GM12878 (cell line): Measurements from ENCODE around the gene ZNF302. TPM values are rescaled to one million over a fixed set of nuclear protein-coding genes. Genes with fewer than 3 reads are reported as not detected.

Experiments
- ATAC-seq: fragments of 200-7000 bp; cut with Tn5 transposase; 3 replicates; pipeline ENCODE4 v1.9.1; 2020; ENCODE audit warnings: mild to moderate bottlenecking, moderate library complexity
- BruUV-seq: library from RNA; stranded (reverse); fragments of 400-500 nt; replicated peaks from 2 replicates; lab custom pipeline; 2021; lab: Mats Ljungman, UMichigan
- CTCF ChIA-PET: fragments of 300-600 bp; sonication (Branson Sonifier 250); formaldehyde crosslinking; extraction: SDS; loops from one replicate; lab custom pipeline; 2021; ENCODE audit warnings: inconsistent platforms; lab: Yijun Ruan, JAX
- POLR2A ChIA-PET: fragments of 350-600 bp; formaldehyde crosslinking; extraction: SDS; loops from one replicate; lab custom pipeline; 2021; ENCODE audit warnings: inconsistent platforms; lab: Charles Lee
- RAD21 ChIA-PET: fragments of 300-600 bp; sonication (Branson Sonifier 250); formaldehyde crosslinking; loops from one replicate; lab custom pipeline; 2023; ENCODE audit warnings: antibody characterized with exemption; ENCODE audit not compliant: unreplicated experiment; lab: Charles Lee
- SMC1A ChIA-PET: fragments of 300-600 bp; sonication (Branson Sonifier 250); formaldehyde crosslinking; loops from one replicate; lab custom pipeline; 2023; ENCODE audit not compliant: unreplicated experiment, uncharacterized antibody; lab: Charles Lee
- DNase-seq: peaks from one replicate; pipeline ENCODE4 v3.0.0-alpha.2; 2011; ENCODE audit warnings: low read depth, low spot score
- FAIRE-seq: peaks from 3 replicates; lab custom pipeline; 2011; peaks lifted over from hg19 to GRCh38; lab: Jason Lieb, UNC
- H2AFZ ChIP-seq: 2 replicates; pipeline ENCODE4 v1.6.0; 2011; ENCODE audit warnings: low read depth, low read length, control low read depth; ENCODE audit not compliant: control insufficient read depth
- H3K27ac ChIP-seq: 2 replicates; pipeline ENCODE4 v1.5.1; 2011; ENCODE audit warnings: control low read depth; ENCODE audit not compliant: control insufficient read depth, insufficient read depth
- H3K27me3 ChIP-seq, 2 experiments: replicated peaks in 1 of 2; 2 replicates each; pipeline versions ENCODE4 v1.6.0 to v1.6.1; 2011; ENCODE audit warnings: low read length in 1 of 2; ENCODE audit not compliant: control insufficient read depth in 2 of 2, insufficient read depth in 2 of 2
- H3K36me3 ChIP-seq, 2 experiments: 2 replicates each; pipeline ENCODE4 v1.5.1; 2011; ENCODE audit warnings: low read length in 1 of 2; ENCODE audit not compliant: control insufficient read depth in 2 of 2, insufficient read depth in 2 of 2
- H3K4me1 ChIP-seq: 2 replicates; pipeline ENCODE4 v1.6.1; 2011; ENCODE audit warnings: mild to moderate bottlenecking, low read length, moderate library complexity, mixed read lengths; ENCODE audit not compliant: control insufficient read depth, insufficient read depth
- H3K4me2 ChIP-seq: 2 replicates; pipeline ENCODE4 v1.6.0; 2011; ENCODE audit warnings: control low read depth; ENCODE audit not compliant: control insufficient read depth, insufficient read depth
- H3K4me3 ChIP-seq: fragments of 200-600 bp; sonication (generic); 2 replicates; pipeline ENCODE4 v1.5.1; 2016
- H3K79me2 ChIP-seq: 2 replicates; pipeline ENCODE4 v1.6.0; 2011; ENCODE audit warnings: low read length; ENCODE audit not compliant: control insufficient read depth, insufficient read depth
- H3K9ac ChIP-seq: 2 replicates; pipeline ENCODE4 v1.8.0; 2011; ENCODE audit warnings: low read length, control low read depth, mixed read lengths; ENCODE audit not compliant: control insufficient read depth, insufficient read depth
- H3K9me3 ChIP-seq: replicated peaks from 3 replicates; pipeline ENCODE4 v1.5.1; 2011; ENCODE audit warnings: mild to moderate bottlenecking, low read length; ENCODE audit not compliant: control insufficient read depth, insufficient read depth
- H4K20me1 ChIP-seq: 2 replicates; pipeline ENCODE4 v1.6.0; 2011; ENCODE audit not compliant: control insufficient read depth, insufficient read depth
- BCL11A ChIP-seq: IDR thresholded peaks from 2 replicates; pipeline ENCODE4 v1.6.1; 2011; ENCODE audit warnings: low read depth, low read length
- CHD2 ChIP-seq: IDR thresholded peaks from 2 replicates; pipeline ENCODE4 v1.6.1; 2011; ENCODE audit warnings: low read depth, low read length, improper control_type of control experiment, borderline replicate concordance
- KDM1A ChIP-seq: fragments of 200-600 bp; sonication (generic); IDR thresholded peaks from 2 replicates; pipeline ENCODE4 v1.6.1; 2016; ENCODE audit warnings: borderline replicate concordance
- NRF1 ChIP-seq: conservative IDR thresholded peaks from 2 replicates; pipeline ENCODE4 v1.6.1; 2011; ENCODE audit warnings: mild to moderate bottlenecking, low read depth, low read length, improper control_type of control experiment
- RBBP5 ChIP-seq: fragments of 200-600 bp; sonication (generic); conservative IDR thresholded peaks from 2 replicates; pipeline ENCODE4 v1.6.1; 2016
- SIX5 ChIP-seq: IDR thresholded peaks from 2 replicates; pipeline ENCODE4 v1.6.1; 2011; ENCODE audit warnings: mild to moderate bottlenecking, low read depth, low read length, moderate library complexity; ENCODE audit not compliant: severe bottlenecking
- SMARCA5 ChIP-seq: fragments of 450-650 bp; IDR thresholded peaks from 2 replicates; pipeline ENCODE4 v1.6.1; 2017; ENCODE audit warnings: mild to moderate bottlenecking
- TBL1XR1 ChIP-seq: IDR thresholded peaks from 2 replicates; pipeline ENCODE4 v1.6.1; 2012; ENCODE audit warnings: low read depth, low read length, improper control_type of control experiment
- WRNIP1 ChIP-seq: IDR thresholded peaks from 2 replicates; pipeline ENCODE4 v1.6.1; 2011; ENCODE audit warnings: low read depth, low read length, improper control_type of control experiment, borderline replicate concordance
- WGBS: methylation state at CpG from one replicate; pipeline ENCODE4 v1.1.6; 2016; ENCODE audit warnings: low lambda C conversion rate; ENCODE audit not compliant: insufficient replicate concordance, insufficient coverage; ENCODE audit errors: missing lambda C conversion rate; 5-methylcytosine and 5-hydroxymethylcytosine counted together
- in situ Hi-C: fragments of 300-500 bp; cut with MboI; formaldehyde crosslinking; loops from 9 replicates; pipeline ENCODE4 v1.14.3; 2018; ENCODE audit warnings: mixed read lengths
- intact Hi-C: fragments of 100-400 bp; cut with micrococcal nuclease; formaldehyde crosslinking; loops from one replicate; pipeline ENCODE4 v1.14.2; 2022; ENCODE audit not compliant: unreplicated experiment
- polyA plus RNA-seq, 11 experiments: library from polyadenylated mRNA; depleted of rRNA in 4 of 11; unstranded in 6 of 11; stranded (reverse) in 5 of 11; fragments of >200 nt; fragmentation: Nextera tagmentation in 4 of 11; fragmentation: Illumina TruSeq in 1 of 11; extraction: Ambion mirVana in 4 of 11; extraction: Trizol in 1 of 11; gene quantifications; 1 replicate in 1 of 11; 2 replicates in 10 of 11; pipeline versions ENCODE4 v1.2.1 to v1.2.3, GENCODE V29; 2011 to 2016; ENCODE audit warnings: inconsistent platforms in 2 of 11, missing spikeins in 2 of 11, low read depth in 1 of 11
- total RNA-seq, 4 experiments: library from RNA; depleted of rRNA in 3 of 4; stranded (reverse); fragments of >200 nt in 3 of 4; fragmentation: Illumina TruSeq in 1 of 4; extraction: Trizol in 1 of 4; gene quantifications; 2 replicates each; pipeline versions ENCODE4 v1.2.1 to v1.2.3, GENCODE V29; 2013 to 2021

ZNF302 gene
- total and polyA plus RNA-seq, 10 of the 15 experiments (the other 5 are each of a cell fraction or from before 2014, with no cell fraction given) = 8.4 to 35.4 (median 19.7) TPM

DNA sequence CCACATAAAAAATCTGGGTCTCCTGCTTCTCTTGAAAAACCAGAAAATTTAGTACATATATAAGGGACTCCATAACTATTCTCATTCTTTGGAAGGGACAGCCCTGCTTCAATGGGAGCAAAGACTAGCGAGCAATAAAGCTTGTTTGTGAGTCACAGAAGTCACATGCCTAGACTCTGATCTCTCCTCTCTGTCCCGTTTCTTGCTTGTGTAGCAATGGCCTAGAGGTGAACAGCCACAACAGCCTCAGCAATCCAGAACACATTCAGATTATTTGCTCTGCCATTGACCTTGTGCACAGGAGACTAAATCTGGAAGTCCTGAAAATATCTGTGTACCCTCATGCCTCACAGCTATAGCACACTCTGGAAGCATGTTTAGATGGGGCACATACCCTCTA, 43.7 kb upstream of the ZNF302 start:
- no TSS peak for BruUV-seq
- no peak overlapping the region for H3K4me2 ChIP-seq
- intact Hi-C loops = no loop called here
- no peaks in the 10 kb centered on the region for H4K20me1 ChIP-seq
- H3K4me1 ChIP-seq = no peaks in the 10 kb centered on the region
- ChIA-PET POLR2A (no interaction called here), SMC1A (no interaction called here), CTCF (no interaction called here), RAD21 (no interaction called here)
- DNase-seq (no peak), FAIRE-seq (no peak), ATAC-seq (no peak)
- H3K27me3 ChIP-seq = no peaks in the 10 kb centered on the region
- 9% methylated on average over 2 of the region's 2 CpGs for WGBS
- no peak overlapping the region for H3K4me3 ChIP-seq
- H2AFZ ChIP-seq = no peak overlapping the region
- H3K9me3 ChIP-seq = peaks cover 4% of the 10 kb centered on the region; the same call in 1 of the 3 replicates
- TF ChIP-seq BCL11A (no peak), RBBP5 (no peak), TBL1XR1 (no peak), CHD2 (no peak), NRF1 (no peak), SMARCA5 (no peak), KDM1A (no peak), SIX5 (no peak), WRNIP1 (no peak)
- H3K9ac ChIP-seq = no peak overlapping the region
- no peak overlapping the region for H3K27ac ChIP-seq
- in situ Hi-C loops = no loop called here
- no peaks in the 10 kb centered on the region for H3K79me2 ChIP-seq
- no peaks in the 10 kb centered on the region for H3K36me3 ChIP-seq
